ENCODE results near the gene APOBEC3B. TPM values are rescaled to one million over a fixed set of nuclear protein-coding genes. Genes with fewer than 3 reads are reported as not detected.

Gene APOBEC3B
- polyA plus RNA-seq, 1 donor from 2014 or later, result not detected

GRCh38 chr22:39028281-39028680 lies 46.1 kb downstream of the APOBEC3B start:
- Histone ChIP-seq H3K27ac (ENCODE audit: low read length) (no peak overlapping the region), H3K36me3 (ENCODE audit: insufficient read depth, low read length) (no peaks in the 10 kb centered on the region), H3K4me2 (ENCODE audit: low read length) (no peak overlapping the region), H3K9me2 (ENCODE audit: insufficient read depth, low read length) (no peaks in the 10 kb centered on the region), H3K9me3 (ENCODE audit: low read length) (no peaks in the 10 kb centered on the region), H3K79me2 (replicated peaks; ENCODE audit: insufficient read depth, low read length) (no peaks in the 10 kb centered on the region), H3F3A (ENCODE audit: insufficient read depth, low read length, poor library complexity, severe bottlenecking) (no peaks in the 10 kb centered on the region), H3K4me3 (ENCODE audit: low read length) (no peak overlapping the region), H2AFZ (ENCODE audit: low read depth, low read length) (no peak overlapping the region), H3K9ac (ENCODE audit: low read length) (no peak overlapping the region), H4K20me1 (ENCODE audit: insufficient read depth) (no peaks in the 10 kb centered on the region), H3K27me3 (ENCODE audit: insufficient read depth, low read depth, low read length) (no peaks in the 10 kb centered on the region)
- no peak for TF ChIP-seq POLR2AphosphoS5 (IDR thresholded peaks at IDR 0.05)

GRCh38 chr22:39029227-39029626 lies 47.1 kb downstream of the APOBEC3B start:
- no peaks in the 10 kb centered on the region for H3K36me3 ChIP-seq (ENCODE audit: insufficient read depth, low read length)
- no peaks in the 10 kb centered on the region for H3F3A ChIP-seq (ENCODE audit: insufficient read depth, low read length, poor library complexity, severe bottlenecking)

More at GRCh38 chr22:39029227-39029626, 47.1 kb downstream of the APOBEC3B start:
- Histone ChIP-seq H3K27ac (ENCODE audit: low read length) (no peak overlapping the region), H3K27me3 (ENCODE audit: insufficient read depth, low read depth, low read length) (no peaks in the 10 kb centered on the region), H3K79me2 (replicated peaks; ENCODE audit: insufficient read depth, low read length) (no peaks in the 10 kb centered on the region), H2AFZ (ENCODE audit: low read depth, low read length) (no peak overlapping the region), H3K4me3 (ENCODE audit: low read length) (no peak overlapping the region), H3K9me3 (ENCODE audit: low read length) (no peaks in the 10 kb centered on the region), H3K9me2 (ENCODE audit: insufficient read depth, low read length) (no peaks in the 10 kb centered on the region), H3K9ac (ENCODE audit: low read length) (no peak overlapping the region), H4K20me1 (ENCODE audit: insufficient read depth) (no peaks in the 10 kb centered on the region), H3K4me2 (ENCODE audit: low read length) (no peak overlapping the region)
- TF ChIP-seq POLR2AphosphoS5 (IDR thresholded peaks at IDR 0.05) (no peak), TAF1 (IDR thresholded peaks at IDR 0.05; ENCODE audit: low read depth) (no peak), CTCF (IDR thresholded peaks at IDR 0.05; ENCODE audit: poor library complexity, severe bottlenecking) (no peak), RAD21 (conservative IDR thresholded peaks at IDR 0.05) (no peak), MXI1 (conservative IDR thresholded peaks at IDR 0.05; ENCODE audit: poor library complexity, severe bottlenecking) (no peak), EP300 (conservative IDR thresholded peaks at IDR 0.05; ENCODE audit: poor library complexity, severe bottlenecking) (no peak), EZH2 (IDR thresholded peaks at IDR 0.05; ENCODE audit: borderline replicate concordance, insufficient read depth, low read length, poor library complexity, severe bottlenecking) (no peak), SMC3 (conservative IDR thresholded peaks at IDR 0.05; ENCODE audit: poor library complexity) (no peak)
- TF ChIP-seq, protein P1, sequence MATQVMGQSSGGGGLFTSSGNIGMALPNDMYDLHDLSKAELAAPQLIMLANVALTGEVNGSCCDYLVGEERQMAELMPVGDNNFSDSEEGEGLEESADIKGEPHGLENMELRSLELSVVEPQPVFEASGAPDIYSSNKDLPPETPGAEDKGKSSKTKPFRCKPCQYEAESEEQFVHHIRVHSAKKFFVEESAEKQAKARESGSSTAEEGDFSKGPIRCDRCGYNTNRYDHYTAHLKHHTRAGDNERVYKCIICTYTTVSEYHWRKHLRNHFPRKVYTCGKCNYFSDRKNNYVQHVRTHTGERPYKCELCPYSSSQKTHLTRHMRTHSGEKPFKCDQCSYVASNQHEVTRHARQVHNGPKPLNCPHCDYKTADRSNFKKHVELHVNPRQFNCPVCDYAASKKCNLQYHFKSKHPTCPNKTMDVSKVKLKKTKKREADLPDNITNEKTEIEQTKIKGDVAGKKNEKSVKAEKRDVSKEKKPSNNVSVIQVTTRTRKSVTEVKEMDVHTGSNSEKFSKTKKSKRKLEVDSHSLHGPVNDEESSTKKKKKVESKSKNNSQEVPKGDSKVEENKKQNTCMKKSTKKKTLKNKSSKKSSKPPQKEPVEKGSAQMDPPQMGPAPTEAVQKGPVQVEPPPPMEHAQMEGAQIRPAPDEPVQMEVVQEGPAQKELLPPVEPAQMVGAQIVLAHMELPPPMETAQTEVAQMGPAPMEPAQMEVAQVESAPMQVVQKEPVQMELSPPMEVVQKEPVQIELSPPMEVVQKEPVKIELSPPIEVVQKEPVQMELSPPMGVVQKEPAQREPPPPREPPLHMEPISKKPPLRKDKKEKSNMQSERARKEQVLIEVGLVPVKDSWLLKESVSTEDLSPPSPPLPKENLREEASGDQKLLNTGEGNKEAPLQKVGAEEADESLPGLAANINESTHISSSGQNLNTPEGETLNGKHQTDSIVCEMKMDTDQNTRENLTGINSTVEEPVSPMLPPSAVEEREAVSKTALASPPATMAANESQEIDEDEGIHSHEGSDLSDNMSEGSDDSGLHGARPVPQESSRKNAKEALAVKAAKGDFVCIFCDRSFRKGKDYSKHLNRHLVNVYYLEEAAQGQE (IDR thresholded peaks at IDR 0.05; ENCODE audit: borderline replicate concordance), result no peak

Data from neural cell (in vitro differentiated cells).